ENCODE data around the gene PDXK.
A peak's percentile ranks its signal among the peaks of the same experiment; 100 is the strongest.

PDXK gene

GRCh38 chr21:43723648-43724047 is 4.7 kb downstream of the PDXK start:
- DNase-seq (ENCODE audit: low read depth in 3 of 3) = no peak

GRCh38 chr21:43726686-43727518 is 8.0 kb downstream of the PDXK start:
- DNase-seq (ENCODE audit: low read depth in 3 of 3) = no peak

DNA sequence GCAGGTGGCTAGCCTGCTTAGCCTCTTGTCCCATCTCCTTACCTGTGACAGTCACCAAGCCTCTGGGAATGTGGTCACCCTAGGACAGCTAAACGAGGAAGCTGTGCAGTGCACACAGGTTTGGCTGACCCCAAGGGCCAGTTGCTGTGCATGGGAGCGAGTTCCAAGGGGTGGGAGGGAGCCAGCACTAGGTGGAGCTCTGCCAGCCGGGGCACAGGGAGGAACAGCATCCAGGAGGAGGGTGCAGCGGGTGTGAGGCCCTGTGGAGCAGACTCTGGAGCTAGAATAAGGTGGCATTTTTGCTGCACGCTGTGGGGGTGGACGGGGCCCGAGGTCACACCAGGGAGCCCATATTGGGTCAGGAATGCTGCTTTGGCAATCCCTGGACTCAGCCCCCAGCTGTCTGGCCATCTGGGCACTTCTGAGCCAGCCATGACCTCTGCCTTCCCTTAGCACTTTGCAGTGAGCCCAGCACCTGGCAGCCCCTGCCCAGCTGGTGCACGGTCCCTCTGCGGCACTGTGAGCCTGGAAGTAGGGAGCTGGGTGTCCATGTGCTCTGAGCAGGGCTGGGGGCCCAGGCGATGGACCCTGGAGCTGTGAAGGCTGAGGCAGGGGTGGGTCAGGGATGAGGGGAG is 8.7 kb downstream of the PDXK start:
- no peak for DNase-seq (ENCODE audit: low read depth in 3 of 3)

DNA sequence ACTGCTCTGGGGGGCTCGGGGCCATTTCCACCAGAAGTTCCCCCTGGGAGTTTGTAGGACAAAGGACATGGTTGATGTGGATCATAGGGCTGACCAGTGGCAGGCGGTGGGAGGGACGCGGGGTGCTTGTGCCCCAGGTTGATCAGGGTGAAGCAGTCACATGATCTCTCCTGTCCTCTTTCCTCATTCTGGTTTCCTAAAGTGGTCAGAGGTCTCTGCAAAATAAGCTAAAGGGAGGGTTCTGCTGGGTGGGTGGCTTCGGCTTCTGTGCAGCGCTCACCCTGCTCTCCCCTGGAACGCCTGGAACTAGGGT is 9.2 kb downstream of the PDXK start:
- no peak for DNase-seq (ENCODE audit: low read depth in 3 of 3)

- DNase-seq (ENCODE audit: low read depth in 3 of 3) = peak; percentile 64 to 71 (median 71)
These were observed 9.8 kb downstream of the PDXK start for GRCh38 chr21:43728467-43729390.

GRCh38 chr21:43731476-43731875 is 12.5 kb downstream of the PDXK start:
- DNase-seq (ENCODE audit: low read depth in 3 of 3) = no peak

DNA sequence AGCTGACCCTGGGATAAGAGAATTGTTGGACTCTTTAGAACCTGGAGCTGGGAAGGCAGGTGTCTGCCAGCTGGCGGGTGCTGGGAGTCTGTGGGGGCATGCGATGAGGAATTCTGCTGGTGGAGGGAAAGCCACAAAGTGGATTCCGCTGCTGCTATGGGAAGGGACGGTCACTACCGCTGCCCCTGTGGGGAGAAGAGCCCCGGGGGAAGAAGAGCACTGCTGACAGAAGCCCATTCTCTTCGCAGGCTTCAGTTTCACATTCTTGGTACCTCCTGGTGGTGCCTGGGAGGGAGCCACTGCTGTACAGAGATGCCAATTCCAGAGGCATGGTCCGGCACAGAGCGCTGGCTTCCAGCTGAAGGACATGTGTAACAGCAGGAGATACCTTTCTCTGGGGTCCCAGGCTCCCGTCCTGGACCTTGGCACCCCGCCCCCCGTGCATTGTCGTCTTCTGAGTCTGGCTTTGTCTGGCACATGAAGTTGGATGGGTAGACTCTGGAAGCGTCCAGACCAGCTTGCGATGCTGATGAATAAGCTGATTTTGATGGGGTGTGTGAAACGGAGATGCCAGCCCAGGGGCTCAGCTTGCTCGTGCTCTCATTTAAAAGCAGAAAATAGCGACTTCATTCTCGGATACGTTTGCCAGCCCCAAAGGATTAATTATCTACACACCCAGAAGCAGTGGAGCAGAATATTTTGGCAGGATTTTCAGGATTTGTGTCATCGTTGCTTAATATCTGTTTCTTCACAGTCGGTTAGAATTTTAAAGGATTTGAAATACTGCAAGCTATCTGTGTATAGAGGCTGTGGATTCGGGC is 13.2 kb downstream of the PDXK start:
- no peak for DNase-seq (ENCODE audit: low read depth in 3 of 3)

DNA sequence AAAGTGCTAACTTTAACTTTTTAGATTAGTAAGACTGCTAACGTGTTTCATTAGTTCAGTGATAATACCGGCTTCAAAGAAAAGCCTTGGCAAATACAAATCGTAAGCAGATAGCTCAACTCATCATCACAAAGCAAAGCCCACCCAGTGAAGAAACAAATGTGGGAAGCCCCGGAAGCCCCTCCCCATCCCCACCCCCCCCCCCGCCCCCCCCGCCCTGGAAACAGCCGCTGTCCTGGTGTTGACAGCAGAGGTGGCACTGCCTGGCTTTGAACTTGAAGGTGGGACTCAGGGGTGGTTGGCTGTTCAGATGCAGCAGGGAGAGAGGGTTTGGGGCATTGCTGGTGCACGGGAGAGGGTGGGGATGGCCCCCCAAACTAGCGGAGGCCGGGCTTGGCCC is 14.1 kb downstream of the PDXK start:
- DNase-seq (ENCODE audit: low read depth in 3 of 3) = no peak

- DNase-seq (ENCODE audit: low read depth in 3 of 3) = no peak
These were observed 14.7 kb downstream of the PDXK start for GRCh38 chr21:43733529-43734071.

DNA sequence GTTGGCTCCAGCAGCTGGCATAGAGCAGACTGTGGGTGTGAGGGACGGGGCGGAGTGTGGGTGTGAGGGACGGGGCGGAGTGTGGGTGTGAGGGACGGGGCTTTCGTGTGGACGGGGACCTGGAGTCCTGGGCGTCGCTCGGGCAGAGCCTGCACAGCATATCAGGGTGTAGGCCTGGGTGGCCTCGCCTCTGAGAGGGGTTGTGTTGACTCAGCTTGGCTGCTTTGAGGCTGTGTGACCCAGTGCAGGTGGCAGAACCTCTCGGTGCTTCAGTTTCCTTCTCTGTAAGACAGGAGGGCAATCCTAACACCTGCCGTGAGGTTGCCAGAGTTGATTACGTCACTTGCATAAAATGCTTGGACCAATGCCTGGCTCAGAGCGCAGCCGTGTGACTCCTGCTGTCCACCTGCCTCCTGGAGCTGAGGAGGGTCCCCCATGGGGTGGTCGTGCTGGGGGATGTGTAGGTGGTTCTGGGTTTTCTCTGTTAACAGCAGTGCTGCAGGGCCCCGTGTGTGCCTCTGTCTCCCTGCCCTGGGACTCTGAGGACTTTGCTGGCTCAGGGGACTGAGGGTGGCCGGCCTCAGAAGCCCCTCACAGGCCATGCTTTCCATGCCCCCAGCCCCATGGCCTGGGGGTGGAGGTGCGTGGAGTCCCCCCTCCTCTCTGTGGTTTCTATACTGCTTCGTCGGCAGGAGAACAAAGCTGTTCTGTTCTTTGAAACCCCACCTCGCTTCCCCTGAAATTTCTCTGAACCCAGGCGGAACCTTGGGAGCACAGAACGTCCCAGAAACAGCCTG is 15.4 kb downstream of the PDXK start:
- no peak for DNase-seq (ENCODE audit: low read depth in 3 of 3)

DNA sequence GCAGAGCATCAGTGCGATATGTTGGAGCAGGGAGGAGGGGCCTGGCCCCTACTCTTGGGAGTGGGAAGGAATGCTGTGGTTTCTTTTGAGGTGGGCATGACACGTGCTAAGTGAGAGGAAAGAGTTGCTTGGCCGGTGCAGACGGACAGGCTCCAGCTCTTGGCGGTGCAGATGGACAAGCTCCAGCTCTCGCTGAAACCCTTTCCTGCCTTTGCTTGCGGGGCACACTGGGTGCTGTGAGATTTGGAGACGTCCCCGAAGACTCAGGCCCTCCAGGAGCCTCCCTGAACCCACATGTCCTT is 15.9 kb downstream of the PDXK start:
- DNase-seq (ENCODE audit: low read depth in 3 of 3) = no peak

- no peak for DNase-seq (ENCODE audit: low read depth in 3 of 3)
These were observed 16.5 kb downstream of the PDXK start for GRCh38 chr21:43735236-43736091.

GRCh38 chr21:43736224-43736883 is 17.4 kb downstream of the PDXK start:
- no peak for DNase-seq (ENCODE audit: low read depth in 3 of 3)

- no peak for DNase-seq (ENCODE audit: low read depth in 3 of 3)
These were observed 18.4 kb downstream of the PDXK start for GRCh38 chr21:43737158-43737950.

- no peak for DNase-seq (ENCODE audit: low read depth in 3 of 3)
These were observed 20.9 kb downstream of the PDXK start for GRCh38 chr21:43739621-43740435.

- DNase-seq (ENCODE audit: low read depth in 3 of 3) = no peak
These were observed 21.7 kb downstream of the PDXK start for GRCh38 chr21:43740497-43741156.

Measured in stimulated activated CD4-positive, alpha-beta T cell treated with anti-CD3 and anti-CD28 coated beads, TNF-alpha, amount 100 ng/mL, for 4 hours (primary cell).